Measurements from ENCODE around the gene SRP68. TPM values are rescaled to one million over a fixed set of nuclear protein-coding genes. Genes with fewer than 3 reads are reported as not detected.

Gene SRP68
- total and polyA plus RNA-seq, 2 of the 4 experiments (the other 2 are of a cell fraction): 47.1 to 82.6 TPM

DNA sequence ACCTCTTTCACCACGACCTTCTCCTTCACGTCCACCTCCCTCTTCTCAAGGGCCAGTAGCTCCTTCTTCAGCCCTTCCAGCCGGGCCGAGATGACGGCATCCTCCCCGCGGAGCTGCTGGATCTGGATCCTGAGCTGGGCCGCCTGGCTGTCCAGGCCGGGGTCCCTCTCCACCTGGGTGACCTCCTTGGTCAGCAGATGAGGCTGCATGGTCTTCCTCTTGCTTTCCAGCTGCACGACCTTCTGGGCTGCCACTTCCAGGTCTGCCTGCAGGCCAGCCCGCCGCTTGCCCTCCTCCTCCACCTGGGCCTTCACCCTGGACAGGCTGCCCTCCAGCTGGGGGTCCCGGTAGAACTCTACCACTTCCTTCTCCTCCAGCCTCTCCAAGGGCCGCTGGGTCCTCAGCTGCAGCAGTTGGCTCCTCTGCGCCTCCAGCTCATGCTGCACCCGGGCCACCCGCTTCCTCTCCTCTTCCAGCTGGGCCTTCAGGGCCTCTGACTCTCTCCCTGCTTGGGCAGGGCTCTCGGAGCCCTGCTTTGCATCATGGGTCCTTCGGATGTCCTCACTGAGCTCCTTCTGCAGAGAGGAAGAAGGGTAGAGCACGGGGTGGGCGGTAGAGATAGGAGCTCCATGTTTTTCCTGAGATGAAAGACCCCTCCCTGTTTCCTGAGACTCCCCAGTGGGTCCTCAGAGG, 62.2 kb downstream of the SRP68 start:
- WGBS, 2 experiments (ENCODE audit: extremely low coverage in 2 of 2, insufficient read length in 1 of 2): 83% methylated on average over 13 of the region's 21 CpGs; no CpG with 5 or more reads in 1 of the 2 experiments
- no peaks in the 10 kb centered on the region for H4K20me1 ChIP-seq (ENCODE audit: insufficient read depth, low read length)
- no peak overlapping the region for H3K56ac ChIP-seq (ENCODE audit: extremely low read depth, insufficient read depth, low read length)
- no peak overlapping the region for H2BK120ac ChIP-seq (ENCODE audit: low read depth, low read length)
- no peak overlapping the region for H2AK5ac ChIP-seq (ENCODE audit: low read depth, low read length)
- H3K4me2 ChIP-seq (ENCODE audit: low read depth, low read length): no peak overlapping the region
- CTCF ChIA-PET: interaction anchor here (1.3 kb wide), 1 partner anchor 105 kb away, joined by 3 read pairs; no protein-coding TSS in a partner anchor
- H3K4ac ChIP-seq (ENCODE audit: low read depth, low read length): no peak overlapping the region
- no TSS peak for BruUV-seq (replicated peaks)
- intact Hi-C loops (cut with micrococcal nuclease) (loop anchor here (5.0 kb wide), 1 partner anchor 287 kb away; no protein-coding TSS in a partner anchor), in situ Hi-C loops (cut with MboI; ENCODE audit: low sequenced_read_pairs) (loop anchor here (5.0 to 10.0 kb wide), 2 partner anchors 98 to 285 kb away; no protein-coding TSS in a partner anchor), dilution Hi-C loops (cut with HindIII; ENCODE audit: low sequenced_read_pairs, unreplicated experiment) (no loop called here)
- H4K5ac ChIP-seq (ENCODE audit: low read depth, low read length): no peak overlapping the region
- H3K9me1 ChIP-seq (ENCODE audit: insufficient read depth, low read length): no peaks in the 10 kb centered on the region
- no peak overlapping the region for H2BK5ac ChIP-seq (ENCODE audit: low read depth, low read length, poor library complexity, severe bottlenecking)
- POLR2A ChIA-PET (ENCODE audit: unreplicated experiment): no interaction called here
- no peaks in the 10 kb centered on the region for H3K36me3 ChIP-seq (ENCODE audit: control insufficient read depth, insufficient read depth, low read length)
- no peak overlapping the region for H4K8ac ChIP-seq (ENCODE audit: low read depth in 2 of 2, low read length in 2 of 2)
- H2AFZ ChIP-seq (replicated peaks; ENCODE audit: low read length, poor library complexity): no peak overlapping the region
- DNase-seq (no peak), ATAC-seq (ENCODE audit: low read depth) (no peak)
- no peak overlapping the region for H3K9ac ChIP-seq (ENCODE audit: low read depth, low read length)
- H3K9me3 ChIP-seq (ENCODE audit: control insufficient read depth, insufficient read depth, low read length): no peaks in the 10 kb centered on the region
- H2BK20ac ChIP-seq (ENCODE audit: low read depth, low read length): no peak overlapping the region
- no peak overlapping the region for H3K27ac ChIP-seq (ENCODE audit: insufficient read depth, low read length)
- H3K4me3 ChIP-seq (ENCODE audit: insufficient read depth, low read depth, low read length): no peak overlapping the region
- H3K79me1 ChIP-seq (ENCODE audit: low read depth in 1 of 2, low read length in 2 of 2): peaks cover 0 to 3% of the 10 kb centered on the region in 2 experiments; a peak in 1 of 4 replicates
- no peak overlapping the region for H3K18ac ChIP-seq (ENCODE audit: low read depth, low read length)
- no peak overlapping the region for H3K23ac ChIP-seq (ENCODE audit: low read depth, low read length)
- no peak overlapping the region for H3K14ac ChIP-seq (replicated peaks; ENCODE audit: low read depth, low read length)
- H3K4me1 ChIP-seq (ENCODE audit: control insufficient read depth, insufficient read depth, low read length): peaks cover 11% of the 10 kb centered on the region
- no peak overlapping the region for H4K91ac ChIP-seq (ENCODE audit: insufficient read depth, low read depth, low read length)
- H2BK15ac ChIP-seq (ENCODE audit: low read depth, low read length): no peak overlapping the region
- H3K27me3 ChIP-seq (ENCODE audit: control insufficient read depth, insufficient read depth, low read length): no peaks in the 10 kb centered on the region; the same call in 1 of the 2 replicates
- no peak overlapping the region for H2AK9ac ChIP-seq (replicated peaks; ENCODE audit: low read depth, low read length, poor library complexity)
- TF ChIP-seq POLR2A (IDR thresholded peaks at IDR 0.05; ENCODE audit: low read depth, low read length) (no peak), FOS (IDR thresholded peaks at IDR 0.05; ENCODE audit: low read depth, low read length) (no peak), NFE2L2 (IDR thresholded peaks at IDR 0.05; ENCODE audit: low read depth, low read length) (no peak), BHLHE40 (IDR thresholded peaks at IDR 0.05; ENCODE audit: low read depth, low read length) (no peak), MAZ (IDR thresholded peaks at IDR 0.05; ENCODE audit: borderline replicate concordance, low read depth, low read length) (no peak), SMC3 (IDR thresholded peaks at IDR 0.05; ENCODE audit: low read depth, low read length) (no peak), MXI1 (IDR thresholded peaks at IDR 0.05; ENCODE audit: borderline replicate concordance, low read depth, low read length) (no peak), RFX5 (IDR thresholded peaks at IDR 0.05; ENCODE audit: low read depth, low read length) (no peak), MAFK (IDR thresholded peaks at IDR 0.05; ENCODE audit: low read depth, low read length) (no peak), RCOR1 (IDR thresholded peaks at IDR 0.05; ENCODE audit: insufficient replicate concordance, low read length) (no peak), CHD1 (IDR thresholded peaks at IDR 0.05; ENCODE audit: low read depth, low read length) (no peak), CEBPB (IDR thresholded peaks at IDR 0.05; ENCODE audit: low read depth, low read length) (no peak)
- TF ChIP-seq, protein P1, sequence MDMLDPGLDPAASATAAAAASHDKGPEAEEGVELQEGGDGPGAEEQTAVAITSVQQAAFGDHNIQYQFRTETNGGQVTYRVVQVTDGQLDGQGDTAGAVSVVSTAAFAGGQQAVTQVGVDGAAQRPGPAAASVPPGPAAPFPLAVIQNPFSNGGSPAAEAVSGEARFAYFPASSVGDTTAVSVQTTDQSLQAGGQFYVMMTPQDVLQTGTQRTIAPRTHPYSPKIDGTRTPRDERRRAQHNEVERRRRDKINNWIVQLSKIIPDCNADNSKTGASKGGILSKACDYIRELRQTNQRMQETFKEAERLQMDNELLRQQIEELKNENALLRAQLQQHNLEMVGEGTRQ (IDR thresholded peaks at IDR 0.05; ENCODE audit: low read depth, low read length): no peak
- TF ChIP-seq, protein P2, sequence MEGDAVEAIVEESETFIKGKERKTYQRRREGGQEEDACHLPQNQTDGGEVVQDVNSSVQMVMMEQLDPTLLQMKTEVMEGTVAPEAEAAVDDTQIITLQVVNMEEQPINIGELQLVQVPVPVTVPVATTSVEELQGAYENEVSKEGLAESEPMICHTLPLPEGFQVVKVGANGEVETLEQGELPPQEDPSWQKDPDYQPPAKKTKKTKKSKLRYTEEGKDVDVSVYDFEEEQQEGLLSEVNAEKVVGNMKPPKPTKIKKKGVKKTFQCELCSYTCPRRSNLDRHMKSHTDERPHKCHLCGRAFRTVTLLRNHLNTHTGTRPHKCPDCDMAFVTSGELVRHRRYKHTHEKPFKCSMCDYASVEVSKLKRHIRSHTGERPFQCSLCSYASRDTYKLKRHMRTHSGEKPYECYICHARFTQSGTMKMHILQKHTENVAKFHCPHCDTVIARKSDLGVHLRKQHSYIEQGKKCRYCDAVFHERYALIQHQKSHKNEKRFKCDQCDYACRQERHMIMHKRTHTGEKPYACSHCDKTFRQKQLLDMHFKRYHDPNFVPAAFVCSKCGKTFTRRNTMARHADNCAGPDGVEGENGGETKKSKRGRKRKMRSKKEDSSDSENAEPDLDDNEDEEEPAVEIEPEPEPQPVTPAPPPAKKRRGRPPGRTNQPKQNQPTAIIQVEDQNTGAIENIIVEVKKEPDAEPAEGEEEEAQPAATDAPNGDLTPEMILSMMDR (conservative IDR thresholded peaks at IDR 0.05; ENCODE audit: low read depth, low read length): no peak
- TF ChIP-seq, protein P3, sequence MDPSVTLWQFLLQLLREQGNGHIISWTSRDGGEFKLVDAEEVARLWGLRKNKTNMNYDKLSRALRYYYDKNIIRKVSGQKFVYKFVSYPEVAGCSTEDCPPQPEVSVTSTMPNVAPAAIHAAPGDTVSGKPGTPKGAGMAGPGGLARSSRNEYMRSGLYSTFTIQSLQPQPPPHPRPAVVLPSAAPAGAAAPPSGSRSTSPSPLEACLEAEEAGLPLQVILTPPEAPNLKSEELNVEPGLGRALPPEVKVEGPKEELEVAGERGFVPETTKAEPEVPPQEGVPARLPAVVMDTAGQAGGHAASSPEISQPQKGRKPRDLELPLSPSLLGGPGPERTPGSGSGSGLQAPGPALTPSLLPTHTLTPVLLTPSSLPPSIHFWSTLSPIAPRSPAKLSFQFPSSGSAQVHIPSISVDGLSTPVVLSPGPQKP (IDR thresholded peaks at IDR 0.05; ENCODE audit: borderline replicate concordance, low read depth, low read length): no peak

Measured in IMR-90 (cell line).